Adrenal gland (tissue), 12 donors: Measurements from ENCODE around the gene PRDM16. TPM values are rescaled to one million over a fixed set of nuclear protein-coding genes. Genes with fewer than 3 reads are reported as not detected.

Source experiments
- DNase-seq, 7 donors: peaks; one replicate each; pipeline ENCODE4 v3.0.0-alpha.2; 2019 to 2020
- H3K27ac ChIP-seq, 5 donors: fragments of 200-600 bp; sonication (generic) in 4 of 5; 1 replicate in 3 of 5; 2 replicates in 2 of 5; pipeline versions ENCODE4 v1.5.1 to v1.8.0; 2016 to 2020; ENCODE audit warnings: mild to moderate bottlenecking in 1 of 5
- H3K27me3 ChIP-seq: fragments of 200-600 bp; 2 replicates; pipeline ENCODE4 v1.8.0; 2021
- H3K36me3 ChIP-seq, 2 donors: fragments of 200-600 bp; replicated peaks in 1 of 2; 1 replicate in 1 of 2; 2 replicates in 1 of 2; pipeline versions ENCODE4 v1.5.1 to v1.8.0; 2018 to 2022
- H3K4me1 ChIP-seq, 2 donors: fragments of 200-600 bp; replicated peaks in 1 of 2; 1 replicate in 1 of 2; 2 replicates in 1 of 2; pipeline versions ENCODE4 v1.5.1 to v1.8.0; 2018 to 2021
- H3K4me3 ChIP-seq, 4 donors: fragments of 200-600 bp; sonication (generic) in 3 of 4; one replicate each; pipeline ENCODE4 v1.5.1; 2016 to 2018
- H3K9me3 ChIP-seq, 3 donors: fragments of 200-600 bp; sonication (generic) in 1 of 3; replicated peaks in 1 of 3; 1 replicate in 2 of 3; 2 replicates in 1 of 3; pipeline versions ENCODE4 v1.5.1 to v1.8.0; 2016 to 2021
- POLR2A ChIP-seq, 2 donors: fragments of 450-650 bp; IDR thresholded peaks; one replicate each; pipeline ENCODE4 v1.6.1; 2017; ENCODE audit warnings: antibody characterized with exemption in 2 of 2, mild to moderate bottlenecking in 2 of 2, moderate library complexity in 1 of 2
- WGBS, 4 donors: extraction: QIAGEN DNeasy Blood & Tissue Kit in 2 of 4; methylation state at CpG; one replicate each; pipeline versions ENCODE4 v1.1.5 to v1.1.7; 2013 to 2017; 5-methylcytosine and 5-hydroxymethylcytosine counted together
- intact Hi-C, 2 donors: fragments of 100-400 bp; cut with DNase I; formaldehyde crosslinking; loops; one replicate each; pipeline versions ENCODE4 v1.14.1 to v1.15.0; 2022 to 2023
- polyA plus RNA-seq, 3 donors: library from polyadenylated mRNA; stranded (reverse); fragments of 200-250 nt in 2 of 3; fragments of 350-450 nt in 1 of 3; fragmentation: Illumina TruSeq in 1 of 3; extraction: RNeasy Lipid Tissue Mini Kit (QIAGEN cat#74804) in 1 of 3; gene quantifications; one replicate each; pipeline ENCODE4 v1.2.3, GENCODE V29; 2013 to 2014
- total RNA-seq, 9 donors: library from RNA; depleted of rRNA in 4 of 9; stranded (reverse); fragments of >200 nt in 4 of 9; fragments of 120-200 nt in 1 of 9; fragmentation: NEBNext Ultra II Directional in 1 of 9; extraction: Animal tissue kit (Norgen Biotek cat#: 25700) in 1 of 9; gene quantifications; one replicate each; pipeline versions ENCODE4 v1.1.0 to v1.2.4, GENCODE V29; 2013 to 2023
- TF ChIP-seq, protein P1 (sequence below), 6 experiments: fragments of 450-650 bp in 4 of 6; fragments of 200-600 bp in 2 of 6; sonication (generic) in 1 of 6; IDR thresholded peaks; 1 replicate in 5 of 6; 2 replicates in 1 of 6; pipeline versions ENCODE4 v1.5.1 to v1.8.0; 2016 to 2021; ENCODE audit warnings: antibody characterized with exemption in 6 of 6, mild to moderate bottlenecking in 2 of 6, moderate library complexity in 1 of 6
- donor health status: healthy with polysubstance abuse.
- donor health status: Bipolar disorder and iron deficiency.
- donor health status: DM: yes; HTN: yes; CAD: no.
- donor health status: DM: no; HTN: no; CAD: no.
- donor health status: DM: no; HTN: no; CAD: no.
- donor health status: DM: yes; HTN: yes; CAD: no.

PRDM16 gene
- total and polyA plus RNA-seq, 12 donors: 0.04 to 2.8 (median 0.61) TPM; not detected in 1

GRCh38 chr1:3372317-3372716 lies 303.3 kb downstream of the PRDM16 start:
- Histone ChIP-seq H3K4me1 (no peaks in the 10 kb centered on the region), H3K9me3 (no peaks in the 10 kb centered on the region), H3K36me3 (no peaks in the 10 kb centered on the region), H3K4me3 (no peak overlapping the region), H3K27ac (no peak overlapping the region), H3K27me3 (peaks cover 4% of the 10 kb centered on the region)
- DNase-seq: no peak
- intact Hi-C loops: no loop called here
- no peak for TF ChIP-seq POLR2A (IDR thresholded peaks at IDR 0.05)
- TF ChIP-seq, protein P1, sequence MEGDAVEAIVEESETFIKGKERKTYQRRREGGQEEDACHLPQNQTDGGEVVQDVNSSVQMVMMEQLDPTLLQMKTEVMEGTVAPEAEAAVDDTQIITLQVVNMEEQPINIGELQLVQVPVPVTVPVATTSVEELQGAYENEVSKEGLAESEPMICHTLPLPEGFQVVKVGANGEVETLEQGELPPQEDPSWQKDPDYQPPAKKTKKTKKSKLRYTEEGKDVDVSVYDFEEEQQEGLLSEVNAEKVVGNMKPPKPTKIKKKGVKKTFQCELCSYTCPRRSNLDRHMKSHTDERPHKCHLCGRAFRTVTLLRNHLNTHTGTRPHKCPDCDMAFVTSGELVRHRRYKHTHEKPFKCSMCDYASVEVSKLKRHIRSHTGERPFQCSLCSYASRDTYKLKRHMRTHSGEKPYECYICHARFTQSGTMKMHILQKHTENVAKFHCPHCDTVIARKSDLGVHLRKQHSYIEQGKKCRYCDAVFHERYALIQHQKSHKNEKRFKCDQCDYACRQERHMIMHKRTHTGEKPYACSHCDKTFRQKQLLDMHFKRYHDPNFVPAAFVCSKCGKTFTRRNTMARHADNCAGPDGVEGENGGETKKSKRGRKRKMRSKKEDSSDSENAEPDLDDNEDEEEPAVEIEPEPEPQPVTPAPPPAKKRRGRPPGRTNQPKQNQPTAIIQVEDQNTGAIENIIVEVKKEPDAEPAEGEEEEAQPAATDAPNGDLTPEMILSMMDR (IDR thresholded peaks at IDR 0.05): no peak
- 73 to 78% (median 76%) methylated on average over 8 to 9 of the region's 9 CpGs for WGBS, 4 donors

DNA sequence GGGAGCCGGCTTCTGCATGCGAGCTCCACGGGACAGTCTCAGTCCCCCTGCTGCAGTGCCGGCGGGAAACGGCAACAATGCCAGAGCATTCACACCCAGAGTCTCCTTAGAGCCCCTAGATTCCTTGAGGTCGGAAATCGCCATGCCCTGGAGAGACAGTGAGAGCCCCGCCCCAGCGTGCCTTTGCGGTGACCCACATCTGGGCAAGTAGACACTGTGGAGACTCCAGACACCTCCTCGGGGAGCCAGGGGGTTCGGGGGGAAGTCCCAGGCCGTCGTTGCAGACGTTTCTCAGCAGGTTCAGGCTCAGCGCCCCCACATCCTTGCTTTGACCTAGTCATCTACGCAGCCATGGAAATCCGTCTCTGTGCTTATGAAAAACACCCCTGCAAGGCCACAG lies 304.2 kb downstream of the PRDM16 start:
- Histone ChIP-seq H3K27ac (no peak overlapping the region), H3K36me3 (no peaks in the 10 kb centered on the region), H3K4me1 (no peaks in the 10 kb centered on the region), H3K9me3 (no peaks in the 10 kb centered on the region), H3K27me3 (peaks cover 4% of the 10 kb centered on the region), H3K4me3 (no peak overlapping the region)
- 77 to 82% (median 79%) methylated on average over 6 to 19 of the region's 19 CpGs for WGBS, 4 donors
- TF ChIP-seq POLR2A (IDR thresholded peaks at IDR 0.05): no peak
- TF ChIP-seq, protein P1 (IDR thresholded peaks at IDR 0.05): no peak
- no peak for DNase-seq
- intact Hi-C loops: no loop called here

DNA sequence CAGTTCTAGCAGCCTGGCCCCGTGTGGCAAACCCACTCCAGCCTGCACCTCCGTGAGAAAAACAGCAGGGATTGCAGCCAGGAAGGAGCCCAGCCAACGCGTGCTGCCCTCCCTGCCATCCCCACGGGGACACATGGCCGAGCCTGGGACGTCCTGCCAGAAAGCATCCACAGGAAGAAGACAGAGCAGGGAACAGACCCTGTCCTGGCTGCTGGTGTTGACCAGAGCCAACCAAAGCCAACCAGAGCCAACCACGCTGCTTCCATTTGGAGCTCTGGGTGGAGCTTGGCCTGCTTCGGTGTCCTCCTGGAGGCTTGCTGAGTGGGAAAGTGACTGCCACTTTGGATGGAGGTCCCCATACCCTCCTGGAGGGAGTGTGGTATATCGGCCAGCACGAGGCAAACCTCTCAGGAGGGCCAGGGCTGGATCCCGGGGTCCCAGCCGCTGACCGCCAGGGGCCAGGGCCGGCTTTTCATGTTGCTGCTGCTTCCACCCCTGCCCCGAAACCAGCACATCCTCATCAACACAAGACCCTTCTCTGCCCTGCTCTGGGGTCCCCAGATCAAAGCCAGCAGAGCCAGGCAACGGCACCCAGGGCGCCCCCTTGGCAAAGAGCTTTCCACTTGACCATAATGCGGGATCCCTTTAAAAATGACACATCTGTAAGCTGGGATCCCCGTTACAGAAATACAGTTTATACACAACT lies 304.9 kb downstream of the PRDM16 start:
- intact Hi-C loops: no loop called here
- DNase-seq: no peak
- Histone ChIP-seq H3K27ac (no peak overlapping the region), H3K36me3 (no peaks in the 10 kb centered on the region), H3K27me3 (peaks cover 4% of the 10 kb centered on the region), H3K4me1 (no peaks in the 10 kb centered on the region), H3K9me3 (no peaks in the 10 kb centered on the region), H3K4me3 (no peak overlapping the region)
- 77 to 82% (median 81%) methylated on average over 7 to 20 of the region's 20 CpGs for WGBS, 4 donors
- TF ChIP-seq, protein P1 (IDR thresholded peaks at IDR 0.05): no peak
- no peak for TF ChIP-seq POLR2A (IDR thresholded peaks at IDR 0.05)

DNA sequence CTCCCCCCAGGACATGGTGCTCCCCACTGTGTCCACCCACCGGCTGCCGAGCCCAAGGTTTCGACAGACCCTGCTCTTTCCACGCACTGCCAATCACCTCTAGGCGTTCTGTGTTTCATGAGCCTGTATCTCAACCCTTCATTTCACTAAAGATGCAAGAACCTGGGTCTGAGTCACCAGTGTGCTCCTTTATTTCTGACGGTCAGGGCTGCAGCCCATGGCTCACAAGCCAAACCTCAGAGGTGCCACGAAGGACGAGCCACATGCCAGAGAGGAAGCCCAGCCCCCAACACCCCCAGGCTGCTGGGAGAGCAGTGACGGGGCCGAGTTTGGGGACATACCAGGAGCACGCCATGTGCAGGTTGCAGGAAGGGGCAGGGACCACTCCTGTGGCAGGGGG lies 306.2 kb downstream of the PRDM16 start:
- DNase-seq: no peak
- Histone ChIP-seq H3K4me3 (no peak overlapping the region), H3K4me1 (no peaks in the 10 kb centered on the region), H3K27ac (no peak overlapping the region), H3K9me3 (no peaks in the 10 kb centered on the region), H3K36me3 (no peaks in the 10 kb centered on the region), H3K27me3 (peaks cover 6% of the 10 kb centered on the region)
- intact Hi-C loops: no loop called here
- TF ChIP-seq, protein P1 (IDR thresholded peaks at IDR 0.05): no peak
- no peak for TF ChIP-seq POLR2A (IDR thresholded peaks at IDR 0.05)
- WGBS, 4 donors: 49 to 60% (median 56%) methylated on average over 10 to 11 of the region's 11 CpGs
